GM21367 (cell line): ENCODE results near the gene RFX1.

Experiments
- ATAC-seq: cut with Tn5 transposase; IDR thresholded peaks from one replicate; pipeline ENCODE4 v1.9.1; 2021; ENCODE audit not compliant: unreplicated experiment

The RFX1 gene

DNA sequence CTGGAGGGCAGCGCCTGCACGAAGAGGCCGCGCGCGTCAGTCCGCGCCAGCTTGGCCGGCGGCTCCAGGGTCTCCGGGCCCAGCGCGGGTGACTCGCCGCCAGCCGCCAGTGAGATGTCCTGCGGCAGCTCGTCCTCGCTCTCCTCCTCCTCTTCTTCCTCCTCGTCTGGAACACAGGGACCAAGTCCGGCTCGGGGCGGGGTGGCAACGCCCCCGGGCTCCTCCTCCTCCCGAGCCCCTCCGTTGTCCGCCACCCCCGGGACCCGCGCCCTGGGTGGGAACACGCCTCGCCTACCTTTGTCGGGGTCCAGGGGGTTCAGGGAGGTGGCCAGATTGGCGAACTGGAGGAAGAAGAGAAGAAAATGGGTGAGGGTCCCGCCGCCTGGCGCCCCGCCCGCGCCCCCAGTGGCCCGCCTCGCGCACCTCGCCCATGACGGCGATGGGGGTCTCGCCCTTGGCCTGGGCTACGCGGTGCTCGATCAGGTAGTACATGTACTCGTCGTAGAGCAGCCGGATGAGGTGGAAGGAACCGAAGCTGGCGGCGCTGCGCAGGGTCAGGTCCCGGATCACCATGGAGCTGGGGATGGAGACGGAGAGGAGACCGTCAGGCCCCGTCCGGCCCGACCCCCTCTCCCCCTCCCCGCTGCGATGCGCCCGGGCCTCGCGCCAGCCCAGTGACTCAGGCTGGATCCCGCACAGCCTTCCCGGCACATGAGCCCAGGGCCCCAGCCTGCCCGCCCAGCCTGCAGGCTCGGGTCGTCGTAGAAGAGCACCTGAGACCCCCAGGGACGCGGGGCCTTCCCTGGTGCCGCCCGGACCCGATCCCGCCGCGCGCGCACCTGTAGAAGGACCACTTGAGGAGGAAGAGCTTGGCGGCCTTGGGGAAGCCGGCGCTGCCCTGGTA, 43.2 kb downstream of the RFX1 start:
- ATAC-seq, result no peak

DNA sequence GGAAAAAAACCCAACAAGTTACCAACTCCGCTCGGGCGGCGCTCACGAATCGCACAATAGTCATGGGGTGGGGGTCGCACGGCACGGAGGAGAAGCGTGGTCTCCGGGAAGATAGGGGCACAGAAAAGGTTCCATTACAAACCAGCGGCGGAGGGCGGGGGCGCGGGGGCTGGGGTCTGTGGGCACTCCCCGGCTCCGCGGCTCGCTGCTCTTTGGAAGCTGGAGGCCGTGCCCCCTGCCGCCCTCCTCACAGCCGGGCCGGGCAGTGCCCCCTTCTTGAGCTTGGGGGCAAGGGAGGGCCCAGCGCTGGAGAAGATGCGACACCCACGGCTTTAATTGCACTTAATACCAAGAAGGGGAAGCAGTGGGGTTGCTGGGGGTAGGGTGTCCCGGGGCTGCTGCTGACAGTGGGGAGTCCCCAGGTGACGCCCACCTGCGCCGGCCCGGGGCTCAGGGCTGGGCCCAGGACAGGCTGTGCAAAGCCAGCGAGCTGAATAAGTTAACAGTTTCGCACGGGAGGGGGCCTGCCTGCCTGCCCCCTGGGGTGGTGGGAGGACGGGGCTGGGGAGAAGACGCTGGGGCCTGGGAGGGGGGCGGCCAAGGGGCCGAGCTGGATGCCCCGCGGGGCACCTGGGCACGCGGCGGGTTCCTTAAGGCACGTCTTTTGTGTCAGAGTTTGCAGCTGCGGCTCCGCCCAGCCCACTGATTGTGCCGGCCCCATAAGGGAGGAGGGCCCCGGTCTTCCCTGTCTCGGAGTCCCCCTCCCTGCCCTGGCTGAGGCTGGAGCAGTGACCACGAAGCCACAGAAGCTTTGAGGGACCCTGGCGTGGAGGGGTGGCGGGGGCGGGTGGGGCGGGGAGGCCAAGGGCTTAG, 44.1 kb downstream of the RFX1 start:
- ATAC-seq, result no peak

DNA sequence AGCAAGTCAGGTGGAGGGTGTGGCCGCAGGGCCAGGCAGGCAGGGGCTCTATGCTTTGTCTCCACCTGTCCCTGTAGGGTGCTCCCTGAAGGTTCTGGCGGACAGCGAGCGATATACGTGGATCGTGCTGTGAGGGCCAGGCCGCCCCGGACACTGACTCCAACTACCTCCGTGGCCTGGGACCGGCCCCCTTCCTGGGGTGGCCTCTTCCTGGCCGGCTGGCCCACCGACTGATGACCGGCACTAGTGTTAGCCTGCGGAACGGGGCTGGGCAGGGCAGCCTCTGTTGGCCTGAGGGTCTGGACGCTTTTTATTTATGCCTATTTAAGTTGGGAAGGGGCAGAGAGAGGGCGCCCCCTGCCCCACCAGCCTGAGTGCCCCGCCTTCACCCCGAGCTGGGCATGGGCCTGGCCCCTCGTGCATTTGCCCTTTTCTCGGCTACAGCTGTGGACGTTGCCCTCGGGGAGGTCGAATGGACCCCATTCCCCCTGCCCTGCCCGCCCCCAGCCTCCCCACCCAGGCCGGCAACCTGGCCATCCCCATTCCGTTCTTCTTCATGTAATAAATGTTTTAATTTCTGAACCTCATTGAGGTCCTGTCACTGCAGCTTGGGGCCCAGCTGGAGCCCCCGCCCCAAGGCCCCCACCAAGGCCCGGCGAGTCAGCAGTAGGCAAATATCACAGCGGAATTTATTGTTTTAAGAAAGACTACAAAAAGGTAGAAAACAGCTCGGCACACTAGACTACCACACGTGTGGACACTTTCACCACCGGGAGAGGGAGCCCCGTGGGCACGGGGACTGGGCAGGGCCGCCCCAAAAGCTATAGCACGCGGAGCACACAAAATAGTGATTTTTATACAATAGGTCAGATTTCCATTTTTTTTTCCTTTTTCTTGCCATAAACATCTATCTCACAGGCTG, 45.0 kb downstream of the RFX1 start:
- no peak for ATAC-seq

DNA sequence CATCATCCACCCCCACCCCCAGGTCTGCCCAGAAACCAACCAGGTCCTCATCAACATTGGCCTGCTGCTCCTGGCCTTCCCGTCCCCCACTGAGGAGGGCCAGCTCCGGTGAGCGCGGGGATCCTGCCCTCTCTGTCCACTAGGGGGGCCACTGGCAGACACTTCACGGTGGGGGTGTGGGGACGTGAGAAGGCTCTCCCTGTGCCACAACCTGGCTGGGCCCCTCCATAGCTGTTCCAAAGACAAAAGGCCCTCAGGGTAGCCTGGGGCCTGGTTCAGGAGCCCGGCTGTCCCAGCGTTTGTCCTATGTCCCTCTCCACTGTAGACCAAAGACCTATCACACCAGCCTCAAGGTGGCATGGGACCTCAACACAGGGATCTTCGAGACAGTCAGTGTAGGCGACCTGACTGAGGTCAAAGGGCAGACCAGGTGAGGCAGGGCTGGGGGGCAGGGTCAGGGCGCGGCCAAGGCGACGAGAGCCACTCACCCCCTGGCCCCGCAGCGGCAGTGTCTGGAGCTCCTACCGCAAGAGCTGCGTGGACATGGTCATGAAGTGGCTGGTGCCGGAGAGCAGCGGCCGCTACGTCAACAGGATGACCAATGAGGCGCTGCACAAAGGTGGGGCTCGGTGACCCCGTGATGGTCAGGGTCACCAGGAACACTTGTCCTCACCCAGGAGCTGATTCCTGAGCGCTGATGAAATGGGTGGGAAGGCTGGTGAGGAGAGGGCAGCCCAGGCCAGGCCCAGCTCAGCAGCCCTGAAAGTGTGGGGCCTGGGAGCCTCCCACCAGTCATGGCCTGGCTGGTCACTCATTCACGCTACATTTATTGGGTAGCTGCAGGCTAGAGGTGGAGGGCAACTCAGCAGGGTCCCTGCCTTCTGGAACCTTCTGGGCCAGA, 45.9 kb downstream of the RFX1 start:
- ATAC-seq, result no peak

DNA sequence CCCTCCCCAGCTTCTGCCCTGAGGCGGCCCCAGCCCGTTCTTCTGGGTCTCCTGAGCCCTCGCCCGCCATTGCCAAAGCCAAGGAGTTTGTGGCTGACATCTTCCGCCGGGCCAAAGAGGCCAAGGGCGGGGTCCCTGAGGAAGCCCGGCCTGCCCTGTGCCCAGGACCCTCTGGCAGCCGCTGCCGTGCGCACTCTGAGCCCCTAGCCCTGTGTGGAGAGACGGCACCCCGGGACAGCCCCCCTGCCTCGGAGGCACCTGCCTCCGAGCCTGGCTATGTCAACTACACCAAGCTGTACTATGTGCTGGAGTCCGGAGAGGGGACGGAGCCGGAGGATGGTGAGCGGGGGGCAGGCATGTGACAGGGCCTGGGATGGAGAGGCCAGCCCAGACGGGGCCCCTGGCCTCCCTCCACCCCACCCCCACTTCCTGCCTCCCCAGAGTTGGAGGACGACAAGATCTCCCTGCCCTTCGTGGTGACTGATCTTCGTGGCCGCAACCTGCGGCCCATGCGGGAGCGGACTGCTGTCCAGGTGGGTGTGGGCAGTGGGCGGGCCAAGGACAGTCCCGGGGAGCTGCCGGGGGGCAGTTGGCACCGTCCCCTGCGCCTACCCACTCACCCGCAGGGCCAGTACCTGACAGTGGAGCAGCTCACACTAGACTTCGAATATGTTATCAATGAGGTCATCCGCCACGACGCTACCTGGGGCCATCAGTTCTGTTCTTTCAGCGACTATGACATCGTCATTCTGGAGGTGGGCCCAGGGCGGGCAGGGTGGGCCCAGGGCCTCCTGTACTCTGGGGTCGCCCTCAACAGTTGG, 46.8 kb downstream of the RFX1 start:
- no peak for ATAC-seq

DNA sequence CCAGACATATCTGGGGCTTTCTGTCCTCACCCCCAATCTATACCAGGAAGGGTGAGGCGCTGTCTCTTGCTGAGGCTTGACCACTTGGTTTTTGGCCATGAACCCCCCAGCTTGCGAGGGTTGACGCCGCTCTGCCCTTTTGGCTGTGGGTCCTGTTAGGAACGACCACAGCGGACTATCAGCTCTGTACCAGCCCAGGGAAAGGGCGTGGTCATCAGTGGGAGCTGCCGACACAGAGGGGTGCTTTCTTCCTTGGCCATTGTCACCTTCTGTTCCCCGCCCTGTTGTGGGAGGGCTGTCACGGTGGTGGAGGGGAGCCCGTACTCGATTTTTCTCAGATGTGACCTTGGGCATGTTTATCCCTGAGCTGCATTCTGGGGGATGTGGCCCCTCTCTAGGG, 48.1 kb downstream of the RFX1 start:
- no peak for ATAC-seq

DNA sequence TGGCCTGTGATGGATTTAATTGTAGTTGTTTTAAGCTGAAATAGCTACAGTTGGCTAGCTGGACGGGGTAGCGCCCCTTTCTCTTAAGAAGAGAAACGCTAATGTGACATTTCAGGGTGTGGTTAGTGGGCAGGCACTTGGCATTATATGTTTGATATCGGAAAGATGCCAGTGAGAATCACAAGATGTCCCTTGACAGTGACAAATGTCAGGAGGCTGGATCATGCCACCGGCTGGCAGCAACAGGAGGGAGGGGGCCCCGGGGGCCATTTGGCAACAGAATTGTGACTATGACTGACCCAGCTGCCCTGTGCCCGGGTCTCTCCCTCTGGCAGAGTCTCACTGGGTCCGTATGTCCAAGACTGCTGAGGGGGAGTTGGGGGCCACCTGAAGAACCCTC, 49.1 kb downstream of the RFX1 start:
- no peak for ATAC-seq

DNA sequence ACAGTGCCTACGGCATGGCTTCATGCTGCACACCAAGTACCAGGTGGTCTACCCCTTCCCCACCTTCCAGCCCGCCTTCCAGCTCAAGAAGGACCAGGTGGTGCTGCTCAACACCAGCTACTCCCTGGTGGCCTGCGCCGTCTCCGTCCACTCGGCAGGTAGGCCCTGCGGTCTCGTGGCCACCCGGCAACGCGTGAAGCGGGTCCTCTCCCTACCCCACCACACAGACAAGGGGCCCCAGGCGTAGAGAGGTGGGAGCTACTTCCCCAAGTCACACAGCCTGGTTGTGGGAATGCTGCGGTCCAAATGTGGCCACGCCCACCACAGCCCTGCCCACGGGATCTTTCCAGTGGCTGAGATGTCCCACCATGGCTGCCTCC, 49.8 kb downstream of the RFX1 start:
- ATAC-seq, result no peak

DNA sequence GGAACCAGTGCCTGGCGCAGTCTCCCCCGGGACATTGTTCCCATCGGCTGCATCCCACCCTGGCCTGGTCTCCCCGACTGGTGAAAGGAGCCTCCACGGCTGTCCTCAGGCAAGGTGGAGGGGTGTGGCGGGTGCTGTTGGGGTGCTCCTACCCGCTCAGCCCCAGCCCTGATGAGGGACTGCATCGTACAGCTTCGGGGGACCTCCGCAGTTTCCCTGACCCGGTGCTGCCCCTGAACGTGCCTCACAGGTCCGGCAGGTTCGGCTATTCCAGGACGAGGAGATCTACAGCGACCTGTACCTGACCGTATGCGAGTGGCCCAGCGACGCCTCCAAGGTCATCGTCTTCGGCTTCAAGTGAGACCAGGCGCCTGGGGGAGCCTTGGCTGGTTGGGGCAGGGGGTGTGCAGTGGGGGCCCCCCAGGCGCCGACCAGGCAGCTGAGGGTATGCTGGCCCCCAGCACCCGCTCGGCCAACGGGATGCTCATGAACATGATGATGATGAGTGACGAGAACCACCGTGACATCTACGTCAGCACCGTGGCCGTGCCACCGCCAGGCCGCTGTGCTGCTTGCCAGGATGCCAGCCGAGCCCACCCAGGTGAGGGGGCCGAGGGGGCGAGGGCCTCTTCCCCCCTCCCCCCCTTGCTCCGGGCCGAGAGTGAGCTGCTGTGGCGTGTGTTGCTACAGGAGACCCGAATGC, 50.3 kb downstream of the RFX1 start:
- ATAC-seq, result no peak

DNA sequence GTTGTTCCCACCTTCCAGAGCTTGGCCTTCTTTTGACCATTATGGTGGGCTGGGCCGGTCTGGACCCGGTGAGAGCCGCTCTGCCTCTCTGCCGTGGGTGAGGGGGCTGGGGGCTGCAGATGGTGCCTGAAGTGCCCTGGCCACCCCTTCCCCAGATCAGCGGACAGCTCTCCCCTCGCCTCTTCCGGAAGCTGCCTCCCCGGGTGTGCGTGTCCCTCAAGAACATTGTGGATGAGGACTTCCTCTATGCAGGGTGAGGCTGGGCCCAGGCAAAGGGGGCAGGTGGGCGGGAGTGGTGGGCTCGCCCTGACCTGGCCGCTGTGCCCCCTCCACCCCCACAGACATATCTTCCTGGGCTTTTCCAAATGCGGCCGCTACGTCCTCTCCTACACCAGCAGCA, 51.9 kb downstream of the RFX1 start:
- no peak for ATAC-seq

DNA sequence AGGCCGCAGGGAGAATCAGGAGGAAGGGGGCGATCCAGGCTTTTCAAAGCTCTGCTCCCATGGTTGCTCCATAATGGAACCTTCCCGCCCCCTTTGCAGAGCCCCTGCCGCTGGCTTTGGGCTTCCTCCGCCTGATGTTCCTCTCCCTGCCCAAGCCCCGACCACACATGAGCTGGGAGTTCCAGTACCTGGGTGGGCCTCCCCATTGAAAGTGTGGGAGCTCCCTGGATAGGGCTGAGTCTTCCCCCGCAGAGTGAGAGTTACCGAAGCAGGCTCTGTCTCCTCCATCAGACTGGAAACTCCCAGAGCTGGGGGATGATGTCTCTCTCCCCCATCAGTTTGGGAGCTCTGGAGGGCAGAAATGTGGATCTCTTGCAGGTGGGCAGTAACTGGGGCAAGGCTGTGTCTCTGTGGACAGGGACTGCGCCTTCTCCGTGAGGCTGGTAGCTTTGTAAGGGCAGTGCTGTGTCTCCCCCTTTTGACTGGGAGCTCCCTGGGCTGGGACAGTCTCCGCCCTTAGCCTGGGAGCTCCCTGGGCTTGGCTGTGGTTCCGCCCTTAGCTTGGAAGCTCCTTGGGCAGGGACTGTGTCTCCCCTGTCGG, 53.1 kb downstream of the RFX1 start:
- no peak for ATAC-seq

DNA sequence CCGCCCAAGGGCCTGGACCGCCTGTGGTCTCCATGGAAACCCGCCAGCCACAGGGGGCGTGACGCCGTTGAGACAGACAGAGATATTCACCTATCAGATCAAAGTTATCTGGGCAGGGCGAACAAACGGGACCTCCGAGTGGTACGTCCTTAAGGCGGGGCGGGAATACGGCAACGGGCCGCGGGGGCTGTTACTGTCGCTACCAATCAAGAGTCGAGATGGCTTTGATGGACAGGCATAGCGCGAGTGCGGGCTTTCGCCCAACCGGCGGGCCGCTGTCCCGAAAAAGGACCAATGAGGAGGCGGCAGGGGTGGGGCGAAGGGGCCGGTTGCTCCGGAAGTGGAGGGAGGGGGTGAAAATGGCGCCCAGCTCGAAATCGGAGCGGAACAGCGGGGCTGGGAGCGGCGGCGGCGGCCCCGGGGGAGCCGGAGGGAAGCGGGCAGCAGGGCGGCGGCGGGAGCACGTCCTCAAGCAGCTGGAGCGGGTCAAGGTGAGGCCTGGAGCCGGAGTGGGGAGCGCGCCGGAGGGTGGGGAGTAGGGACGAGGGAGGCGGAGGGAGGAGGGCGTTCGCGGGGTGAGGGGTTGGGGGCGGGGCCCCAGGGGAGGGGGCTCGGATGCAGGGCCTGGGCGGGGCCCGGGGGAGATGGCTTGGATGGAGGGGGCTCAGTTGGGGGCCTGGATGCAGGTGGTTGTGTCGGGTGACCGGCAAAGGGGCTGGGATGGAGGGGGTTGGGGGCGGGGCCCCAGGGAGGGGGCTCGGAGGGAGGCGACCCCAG, 53.8 kb downstream of the RFX1 start, which contains the start of gene DCAF15:
Gene DCAF15 (plus strand): TSS at position 356 of the 777 bp plus-strand sequence. CDS start 4 bp downstream, at position 360.
- peak; percentile 95 for ATAC-seq

DNA sequence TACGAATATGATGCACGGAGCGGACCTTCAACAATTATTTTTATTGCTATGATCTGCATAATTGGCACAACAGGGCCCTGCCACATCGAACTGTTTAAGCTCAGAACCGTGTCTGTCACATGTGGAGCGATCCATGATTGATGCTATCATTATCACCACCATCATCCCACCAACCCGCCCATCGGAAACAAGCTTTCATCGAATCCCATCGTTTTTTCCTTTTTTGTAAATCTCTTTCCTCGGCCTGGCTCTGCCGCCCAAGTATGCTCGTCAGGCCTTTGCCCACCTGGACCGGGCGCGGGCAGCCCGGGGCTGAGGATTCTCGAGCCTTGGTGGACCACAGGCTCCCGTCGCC, 54.3 kb downstream of the RFX1 start:
- ATAC-seq, result peak; percentile 2

DNA sequence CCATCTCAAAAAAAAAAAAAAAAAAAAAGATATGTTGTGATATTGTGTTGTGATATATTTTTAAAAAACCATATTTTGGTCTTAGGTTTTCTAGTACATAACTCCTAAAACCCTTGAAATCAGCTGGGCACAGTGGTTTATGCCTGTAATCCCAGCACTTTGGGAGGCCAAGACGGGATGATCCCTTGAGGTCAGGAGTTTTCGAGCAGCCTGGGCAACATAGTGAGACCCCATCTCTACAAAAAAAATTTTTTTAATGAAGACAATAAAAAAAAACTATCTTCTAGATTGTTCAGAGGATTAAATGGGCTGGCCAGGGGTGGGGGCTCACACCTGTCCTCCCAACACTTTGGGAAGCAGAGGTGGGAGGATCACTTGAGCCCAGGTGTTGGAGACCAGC, 55.1 kb downstream of the RFX1 start:
- no peak for ATAC-seq

DNA sequence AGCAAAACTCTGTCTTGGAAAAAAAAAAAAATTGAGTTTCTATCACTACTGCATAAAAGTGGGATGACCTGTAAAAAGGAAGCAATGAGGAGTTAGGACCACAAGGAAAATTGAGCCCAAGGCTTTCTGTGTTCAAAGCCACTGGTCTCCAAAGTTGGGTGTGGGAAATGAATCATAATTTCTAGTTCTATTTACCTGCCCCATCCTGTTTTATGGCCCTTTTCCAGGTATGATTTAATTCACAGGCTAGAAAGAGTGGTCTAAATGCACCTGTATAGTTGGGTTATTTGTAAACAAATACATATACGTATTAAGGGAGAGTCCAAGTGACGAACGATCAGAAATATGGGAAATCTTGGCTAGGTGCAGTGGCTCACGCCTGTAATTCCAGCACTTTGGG, 59.7 kb downstream of the RFX1 start:
- ATAC-seq, result no peak

DNA sequence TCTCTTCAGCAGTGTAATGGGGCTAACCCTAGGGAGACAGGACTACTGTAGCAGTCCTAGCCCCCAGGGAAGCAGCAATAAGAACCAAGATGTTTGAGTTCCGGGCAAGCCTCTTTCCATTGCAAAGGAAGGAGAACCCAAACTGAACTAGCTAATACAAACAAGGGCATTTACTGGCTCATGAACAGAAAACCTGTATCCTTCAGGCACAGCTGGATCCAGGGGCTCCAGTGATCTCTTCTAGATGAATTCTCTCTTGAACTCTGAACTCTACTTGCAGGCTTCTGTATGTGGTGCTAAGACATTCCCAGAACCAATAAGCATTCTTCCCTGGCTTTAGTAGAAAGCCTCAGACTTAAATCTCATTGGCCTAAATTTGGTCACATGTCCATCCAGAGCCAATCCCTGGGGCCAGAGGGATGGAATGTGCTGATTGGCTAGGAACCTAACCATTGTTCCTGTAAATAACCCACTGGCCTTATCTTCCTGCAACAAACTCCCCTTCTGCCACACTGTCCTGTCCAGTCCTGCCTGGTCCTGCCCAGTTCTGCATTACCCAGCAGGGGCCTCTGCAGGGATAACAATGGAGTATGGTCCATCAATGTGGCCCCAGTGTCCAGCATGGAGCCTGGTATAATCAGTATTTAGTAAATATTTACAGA, 64.0 kb downstream of the RFX1 start:
- no peak for ATAC-seq
